Epithelial cell of proximal tubule (primary cell): ENCODE data around the gene PCDHGA1. TPM values are rescaled to one million over a fixed set of nuclear protein-coding genes. Genes with fewer than 3 reads are reported as not detected.

Experiments
- DNase-seq: peaks from one replicate; pipeline ENCODE4 v3.0.0-alpha.2; 2011; ENCODE audit warnings: low read depth
- H3K4me3 ChIP-seq: 2 replicates; pipeline ENCODE4 v1.5.1; 2011; ENCODE audit warnings: low read depth, mild to moderate bottlenecking, low read length
- total RNA-seq: library from RNA; depleted of rRNA; stranded (reverse); fragments of >200 nt; gene quantifications from 2 replicates; pipeline ENCODE4 v1.2.3, GENCODE V29; 2015
- TF ChIP-seq, protein P1 (sequence below): conservative IDR thresholded peaks from 2 replicates; pipeline ENCODE4 v1.5.1; 2012; ENCODE audit warnings: low read depth, mild to moderate bottlenecking, low read length

Gene PCDHGA1
- total RNA-seq, 1 donor from 2014 or later = 0.75 TPM

DNA sequence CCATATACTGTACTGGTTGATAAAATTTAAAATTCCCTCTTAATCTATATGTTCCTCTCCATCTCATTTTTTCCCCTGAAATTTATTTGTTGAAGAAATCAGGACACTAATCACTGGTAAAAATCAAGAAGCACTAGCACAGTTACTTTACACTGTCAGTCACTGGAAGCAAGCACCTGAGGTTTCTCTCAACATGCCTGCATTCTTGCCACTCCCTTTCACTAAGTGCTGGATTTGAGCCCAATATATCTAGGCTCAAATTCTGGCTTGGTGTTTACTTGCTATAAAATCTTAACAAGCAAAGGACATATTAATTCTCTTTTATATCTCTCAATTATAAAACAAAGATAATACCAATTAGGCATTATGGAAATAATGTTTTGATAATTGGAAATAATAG lies 229.8 kb downstream of the PCDHGA1 start:
- no peak for DNase-seq
- TF ChIP-seq, protein P1, sequence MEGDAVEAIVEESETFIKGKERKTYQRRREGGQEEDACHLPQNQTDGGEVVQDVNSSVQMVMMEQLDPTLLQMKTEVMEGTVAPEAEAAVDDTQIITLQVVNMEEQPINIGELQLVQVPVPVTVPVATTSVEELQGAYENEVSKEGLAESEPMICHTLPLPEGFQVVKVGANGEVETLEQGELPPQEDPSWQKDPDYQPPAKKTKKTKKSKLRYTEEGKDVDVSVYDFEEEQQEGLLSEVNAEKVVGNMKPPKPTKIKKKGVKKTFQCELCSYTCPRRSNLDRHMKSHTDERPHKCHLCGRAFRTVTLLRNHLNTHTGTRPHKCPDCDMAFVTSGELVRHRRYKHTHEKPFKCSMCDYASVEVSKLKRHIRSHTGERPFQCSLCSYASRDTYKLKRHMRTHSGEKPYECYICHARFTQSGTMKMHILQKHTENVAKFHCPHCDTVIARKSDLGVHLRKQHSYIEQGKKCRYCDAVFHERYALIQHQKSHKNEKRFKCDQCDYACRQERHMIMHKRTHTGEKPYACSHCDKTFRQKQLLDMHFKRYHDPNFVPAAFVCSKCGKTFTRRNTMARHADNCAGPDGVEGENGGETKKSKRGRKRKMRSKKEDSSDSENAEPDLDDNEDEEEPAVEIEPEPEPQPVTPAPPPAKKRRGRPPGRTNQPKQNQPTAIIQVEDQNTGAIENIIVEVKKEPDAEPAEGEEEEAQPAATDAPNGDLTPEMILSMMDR = no peak
- H3K4me3 ChIP-seq = no peak overlapping the region

DNA sequence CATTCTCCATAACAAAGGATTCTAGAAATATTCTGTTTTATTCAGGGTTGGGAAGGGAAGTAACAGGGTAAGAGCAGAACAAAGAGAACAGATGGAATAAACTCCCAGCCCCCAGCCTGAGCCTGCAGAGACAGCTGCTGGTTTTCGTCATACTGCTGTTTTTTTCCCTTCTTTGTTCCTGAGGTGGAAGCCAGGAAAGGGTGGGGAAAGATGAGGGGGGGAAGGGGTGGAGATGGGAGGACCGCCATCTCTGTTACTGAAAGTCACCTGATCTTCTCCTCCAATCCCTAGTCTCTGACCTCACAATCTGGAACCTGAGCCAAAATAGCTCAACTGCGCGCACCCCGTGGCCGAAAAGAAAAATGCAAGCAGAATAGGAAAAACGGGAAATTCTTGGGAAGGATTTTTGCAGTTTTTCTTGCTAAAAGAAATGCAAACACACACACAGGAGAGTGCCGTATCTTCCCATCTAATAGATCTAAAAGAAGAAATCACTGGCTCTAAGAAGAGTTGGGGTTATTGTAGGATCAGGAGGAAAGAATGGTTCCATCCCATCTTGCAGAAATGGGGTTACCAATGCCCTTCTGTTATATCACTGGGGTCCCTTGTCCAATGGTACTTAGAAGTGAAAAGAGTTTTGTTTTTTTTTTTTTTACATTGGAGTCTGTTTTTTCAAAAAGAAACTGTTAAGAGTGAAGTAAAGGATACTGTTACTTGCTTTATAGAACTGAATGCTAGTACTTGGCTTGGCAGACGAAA lies 230.6 kb downstream of the PCDHGA1 start:
- TF ChIP-seq, protein P1 = peak; percentile 86
- H3K4me3 ChIP-seq = no peak overlapping the region
- peak; percentile 84 for DNase-seq

Other genes with a start within 250 kb of the PCDHGA1 start
- under 0.01 and 0.17 TPM in 2 replicates for gene PCDHB2, start 235.9 kb upstream of the PCDHGA1 start, total RNA-seq
- 0.22 and 0.23 TPM in 2 replicates for gene PCDHB3, start 230.0 kb upstream of the PCDHGA1 start, total RNA-seq
- not detected in 2 replicates for gene PCDHB4, start 208.7 kb upstream of the PCDHGA1 start, total RNA-seq
- 0.22 and 0.63 TPM in 2 replicates for gene PCDHB5, start 195.3 kb upstream of the PCDHGA1 start, total RNA-seq
- not detected in 2 replicates for gene PCDHB6, start 180.5 kb upstream of the PCDHGA1 start, total RNA-seq
- gene PCDHB7, start 157.9 kb upstream of the PCDHGA1 start, total RNA-seq = not detected in 2 replicates
- gene PCDHB8, start 152.7 kb upstream of the PCDHGA1 start, total RNA-seq = not detected in 2 replicates
- gene PCDHB16, start 148.1 kb upstream of the PCDHGA1 start, total RNA-seq = under 0.01 and 0.07 TPM in 2 replicates
- gene PCDHB9, start 143.4 kb upstream of the PCDHGA1 start, total RNA-seq = not detected in 2 replicates
- under 0.01 TPM in 1 of 2 replicates, not detected in the other for gene PCDHB10, start 138.2 kb upstream of the PCDHGA1 start, total RNA-seq
- 0.06 and 0.07 TPM in 2 replicates for gene PCDHB11, start 130.9 kb upstream of the PCDHGA1 start, total RNA-seq
- not detected in 2 replicates for gene PCDHB12, start 121.8 kb upstream of the PCDHGA1 start, total RNA-seq
- gene PCDHB13, start 116.6 kb upstream of the PCDHGA1 start, total RNA-seq = 0.23 and 0.29 TPM in 2 replicates
- gene PCDHB14, start 107.2 kb upstream of the PCDHGA1 start, total RNA-seq = under 0.01 and 0.23 TPM in 2 replicates
- gene PCDHB15, start 85.1 kb upstream of the PCDHGA1 start, total RNA-seq = 0.07 and 0.29 TPM in 2 replicates
- 0.29 TPM in 1 of 2 replicates, not detected in the other for gene SLC25A2, start 26.5 kb upstream of the PCDHGA1 start, total RNA-seq
- gene TAF7, start 9.7 kb upstream of the PCDHGA1 start, total RNA-seq = 40.6 and 41.0 TPM in 2 replicates
- 0.23 and 0.72 TPM in 2 replicates for gene PCDHGA2, start 8.2 kb downstream of the PCDHGA1 start, total RNA-seq
- 0.36 and 0.52 TPM in 2 replicates for gene PCDHGA3, start 13.3 kb downstream of the PCDHGA1 start, total RNA-seq
- 0.12 and 0.29 TPM in 2 replicates for gene PCDHGB1, start 19.6 kb downstream of the PCDHGA1 start, total RNA-seq
- gene PCDHGA4, start 24.5 kb downstream of the PCDHGA1 start, total RNA-seq = 0.22 and 0.92 TPM in 2 replicates
- gene PCDHGB2, start 29.5 kb downstream of the PCDHGA1 start, total RNA-seq = 0.43 and 0.98 TPM in 2 replicates
- gene PCDHGA5, start 33.6 kb downstream of the PCDHGA1 start, total RNA-seq = 0.14 and 0.63 TPM in 2 replicates
- 0.14 and 1.1 TPM in 2 replicates for gene PCDHGB3, start 39.7 kb downstream of the PCDHGA1 start, total RNA-seq
- gene PCDHGA6, start 43.4 kb downstream of the PCDHGA1 start, total RNA-seq = 0.35 and 0.36 TPM in 2 replicates
- gene PCDHGA7, start 52.2 kb downstream of the PCDHGA1 start, total RNA-seq = 0.23 and 0.29 TPM in 2 replicates
- gene PCDHGB4, start 57.2 kb downstream of the PCDHGA1 start, total RNA-seq = 1.7 and 4.7 TPM in 2 replicates
- gene PCDHGA8, start 62.1 kb downstream of the PCDHGA1 start, total RNA-seq = 0.14 and 1.0 TPM in 2 replicates
- gene PCDHGB5, start 67.4 kb downstream of the PCDHGA1 start, total RNA-seq = 4.0 and 6.5 TPM in 2 replicates
- 1.1 and 1.9 TPM in 2 replicates for gene PCDHGA9, start 72.3 kb downstream of the PCDHGA1 start, total RNA-seq
- gene PCDHGB6, start 77.5 kb downstream of the PCDHGA1 start, total RNA-seq = 1.4 and 3.4 TPM in 2 replicates
- gene PCDHGA10, start 82.5 kb downstream of the PCDHGA1 start, total RNA-seq = 0.58 and 1.9 TPM in 2 replicates
- gene PCDHGB7, start 87.2 kb downstream of the PCDHGA1 start, total RNA-seq = 0.65 and 2.8 TPM in 2 replicates
- 2.6 and 2.7 TPM in 2 replicates for gene PCDHGA11, start 90.5 kb downstream of the PCDHGA1 start, total RNA-seq
- gene PCDHGA12, start 100.0 kb downstream of the PCDHGA1 start, total RNA-seq = 1.8 and 1.9 TPM in 2 replicates
- 9.8 and 23.2 TPM in 2 replicates for gene PCDHGC3, start 145.5 kb downstream of the PCDHGA1 start, total RNA-seq
- 0.07 and 0.46 TPM in 2 replicates for gene PCDHGC4, start 154.5 kb downstream of the PCDHGA1 start, total RNA-seq
- gene PCDHGC5, start 158.6 kb downstream of the PCDHGA1 start, total RNA-seq = 0.06 TPM in 1 of 2 replicates, not detected in the other